Sigmoid colon (tissue), 4 donors: ENCODE measurements around the gene FRMPD4.
A peak's percentile ranks its signal among the peaks of the same experiment; 100 is the strongest.

ENCODE experiments used
- CTCF ChIP-seq, 4 experiments: fragments of 450-650 bp in 3 of 4; fragments of 200-600 bp in 1 of 4; IDR thresholded peaks; one replicate each; pipeline ENCODE4 v1.5.1; 2016 to 2019; ENCODE audit warnings: antibody characterized with exemption in 4 of 4, mild to moderate bottlenecking in 3 of 4, moderate library complexity in 2 of 4
- EP300 ChIP-seq, 4 donors: sonication (generic); formaldehyde crosslinking; IDR thresholded peaks; one replicate each; pipeline ENCODE4 v1.6.1; 2017; ENCODE audit warnings: antibody characterized with exemption in 4 of 4
- POLR2A ChIP-seq, 2 donors: fragments of 450-650 bp; IDR thresholded peaks; one replicate each; pipeline ENCODE4 v1.6.1; 2016; ENCODE audit warnings: antibody characterized with exemption in 2 of 2, mild to moderate bottlenecking in 2 of 2, moderate library complexity in 2 of 2
- POLR2AphosphoS5 ChIP-seq, 4 donors: sonication (generic); formaldehyde crosslinking; IDR thresholded peaks; one replicate each; pipeline ENCODE4 v1.6.1; 2017; ENCODE audit warnings: antibody characterized with exemption in 4 of 4

- TF ChIP-seq POLR2AphosphoS5 (IDR thresholded peaks at IDR 0.05) (peak in 2 of 4 donors; percentile 37 to 63), CTCF (IDR thresholded peaks at IDR 0.05) (no peak), POLR2A (IDR thresholded peaks at IDR 0.05) (no peak), EP300 (IDR thresholded peaks at IDR 0.05) (peak in 1 of 4 donors; percentile 19)
Observed at GRCh38 chrX:12210971-12211370, 72.7 kb downstream of the FRMPD4 start.
